Coronary artery (tissue), 2 donors: ENCODE results near the gene CAPZB.

Experiments
- DNase-seq: peaks from one replicate; pipeline ENCODE4 v3.0.0-alpha.2; 2017; ENCODE audit warnings: low spot score
- H3K27ac ChIP-seq, 2 donors: fragments of 200-600 bp; sonication (generic); one replicate each; pipeline ENCODE4 v1.5.1; 2016 to 2019
- H3K4me3 ChIP-seq: fragments of 200-600 bp; sonication (generic); 2 replicates; pipeline ENCODE4 v1.5.1; 2016; ENCODE audit warnings: mild to moderate bottlenecking, moderate library complexity
- TF ChIP-seq, protein P1 (sequence below): fragments of 200-600 bp; sonication (generic); IDR thresholded peaks from one replicate; pipeline ENCODE4 v1.5.1; 2019; ENCODE audit warnings: antibody characterized with exemption

Gene CAPZB

DNA sequence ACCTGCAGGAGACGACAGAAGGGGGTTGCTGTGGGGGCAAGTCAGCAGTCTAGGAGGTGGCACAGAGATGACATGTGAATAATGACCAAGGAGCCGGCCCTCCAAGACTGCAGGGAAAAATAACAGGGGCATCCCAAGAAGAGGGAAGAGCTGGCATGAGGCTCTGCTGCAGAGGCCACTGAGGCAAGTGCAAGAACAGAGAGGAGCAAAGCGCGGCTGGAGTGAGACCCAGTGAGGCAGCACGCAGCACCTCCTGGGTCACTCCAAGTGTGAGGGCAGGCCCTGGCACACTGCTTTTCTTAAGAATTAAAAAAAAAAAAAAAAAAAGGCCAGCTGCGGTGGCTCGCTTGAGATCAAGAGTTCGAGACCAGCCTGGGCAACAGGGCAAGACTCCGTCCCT lies 93.1 kb downstream of the CAPZB start:
- TF ChIP-seq, protein P1, sequence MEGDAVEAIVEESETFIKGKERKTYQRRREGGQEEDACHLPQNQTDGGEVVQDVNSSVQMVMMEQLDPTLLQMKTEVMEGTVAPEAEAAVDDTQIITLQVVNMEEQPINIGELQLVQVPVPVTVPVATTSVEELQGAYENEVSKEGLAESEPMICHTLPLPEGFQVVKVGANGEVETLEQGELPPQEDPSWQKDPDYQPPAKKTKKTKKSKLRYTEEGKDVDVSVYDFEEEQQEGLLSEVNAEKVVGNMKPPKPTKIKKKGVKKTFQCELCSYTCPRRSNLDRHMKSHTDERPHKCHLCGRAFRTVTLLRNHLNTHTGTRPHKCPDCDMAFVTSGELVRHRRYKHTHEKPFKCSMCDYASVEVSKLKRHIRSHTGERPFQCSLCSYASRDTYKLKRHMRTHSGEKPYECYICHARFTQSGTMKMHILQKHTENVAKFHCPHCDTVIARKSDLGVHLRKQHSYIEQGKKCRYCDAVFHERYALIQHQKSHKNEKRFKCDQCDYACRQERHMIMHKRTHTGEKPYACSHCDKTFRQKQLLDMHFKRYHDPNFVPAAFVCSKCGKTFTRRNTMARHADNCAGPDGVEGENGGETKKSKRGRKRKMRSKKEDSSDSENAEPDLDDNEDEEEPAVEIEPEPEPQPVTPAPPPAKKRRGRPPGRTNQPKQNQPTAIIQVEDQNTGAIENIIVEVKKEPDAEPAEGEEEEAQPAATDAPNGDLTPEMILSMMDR: no peak
- DNase-seq: no peak
- Histone ChIP-seq H3K4me3 (no peak overlapping the region), H3K27ac (no peak overlapping the region)

DNA sequence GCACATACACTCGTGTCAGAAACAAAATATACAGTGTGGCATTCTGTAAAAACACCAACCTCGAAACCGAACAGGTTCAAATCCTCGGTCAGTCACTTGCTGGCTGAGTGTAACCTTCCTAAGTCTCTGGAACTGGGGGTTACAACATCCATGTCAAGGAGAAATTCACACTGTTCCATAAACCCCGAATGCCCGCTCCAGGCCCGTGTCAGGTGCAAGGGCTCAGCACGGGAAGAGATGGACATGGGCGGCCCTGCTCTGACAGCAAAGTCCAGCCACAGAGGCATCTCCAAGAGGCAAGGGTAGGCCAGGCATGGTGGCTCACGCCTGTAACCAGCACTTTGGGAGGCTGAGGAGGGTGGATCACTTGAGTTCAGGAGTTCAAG lies 93.8 kb downstream of the CAPZB start:
- DNase-seq: no peak
- H3K4me3 ChIP-seq: peak overlapping the region; percentile 51

DNA sequence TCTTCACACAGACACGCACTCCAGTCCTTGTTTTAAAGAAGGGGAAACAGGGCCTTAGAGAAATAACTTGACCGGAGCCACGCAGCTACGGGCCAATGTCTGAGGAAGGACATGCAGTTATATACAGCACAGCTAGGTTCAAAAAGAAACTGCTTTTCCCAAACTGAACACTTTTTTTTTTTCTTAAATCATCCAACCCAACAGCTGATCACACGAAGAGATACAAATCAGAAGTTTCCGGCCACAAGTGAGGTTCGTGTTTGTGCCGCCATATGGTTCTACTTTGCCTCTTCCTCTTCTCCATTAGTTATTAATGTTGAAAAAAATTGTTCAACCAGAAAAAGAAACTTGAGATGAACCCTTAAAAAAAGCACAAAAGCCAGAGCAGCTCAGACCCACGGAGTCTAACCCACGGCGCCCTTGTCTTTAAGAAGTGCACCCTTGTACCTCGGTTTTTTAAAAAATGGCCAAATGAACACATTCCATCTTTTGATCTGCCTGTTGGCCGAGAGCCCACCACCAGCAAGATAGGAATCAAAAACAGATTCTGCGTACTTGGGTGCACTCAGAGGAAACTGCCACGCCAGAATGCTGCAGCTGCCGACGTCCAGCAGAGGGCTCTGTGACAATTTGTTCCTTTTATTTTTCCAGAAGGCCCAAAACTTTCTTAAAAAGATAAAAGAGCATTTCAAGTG lies 94.3 kb downstream of the CAPZB start:
- TF ChIP-seq, protein P1: peak; percentile 59
- DNase-seq: no peak
- Histone ChIP-seq H3K27ac (peak overlapping the region; percentile 48 to 81), H3K4me3 (peak overlapping the region; percentile 51)

More for the DNA sequence above, 93.8 kb downstream of the CAPZB start:
- TF ChIP-seq, protein P1: no peak
- peak overlapping the region; percentile 48 to 81 for H3K27ac ChIP-seq

DNA sequence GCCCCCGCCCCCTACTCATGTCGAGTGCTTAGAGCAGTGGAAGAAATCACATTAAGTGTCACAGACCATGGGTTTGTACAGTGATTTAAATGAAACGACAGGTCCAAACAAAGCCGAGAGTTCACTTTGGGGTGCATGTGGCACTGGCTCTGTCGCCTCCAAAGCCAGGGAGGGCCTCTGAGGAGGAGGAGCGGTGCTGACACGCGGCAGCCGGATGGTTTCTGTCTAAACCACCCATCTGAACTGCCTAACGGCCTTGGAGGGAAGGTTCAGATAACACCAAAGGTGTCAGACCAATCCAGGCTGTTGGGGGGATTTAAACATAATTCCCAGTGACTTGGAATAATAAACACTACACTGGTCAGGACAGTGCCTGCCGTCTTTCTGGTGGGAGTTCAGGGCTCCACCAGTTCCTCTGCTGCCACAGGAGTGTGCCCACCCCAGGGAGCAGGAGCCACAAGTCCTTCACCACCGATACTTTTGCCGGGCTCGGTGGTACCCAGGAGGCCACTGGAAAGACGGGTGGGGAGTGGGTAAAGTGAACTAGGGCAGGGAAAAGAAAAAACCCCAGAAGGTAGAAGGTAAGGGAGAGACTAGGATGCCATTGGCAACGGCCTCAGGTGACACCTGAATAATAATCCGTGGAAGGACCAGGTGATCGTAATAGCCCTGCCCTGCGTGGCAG lies 95.0 kb downstream of the CAPZB start:
- H3K4me3 ChIP-seq: peak overlapping the region; percentile 51
- no peak for DNase-seq
- H3K27ac ChIP-seq: peak overlapping the region; percentile 48 to 81
- TF ChIP-seq, protein P1: no peak

DNA sequence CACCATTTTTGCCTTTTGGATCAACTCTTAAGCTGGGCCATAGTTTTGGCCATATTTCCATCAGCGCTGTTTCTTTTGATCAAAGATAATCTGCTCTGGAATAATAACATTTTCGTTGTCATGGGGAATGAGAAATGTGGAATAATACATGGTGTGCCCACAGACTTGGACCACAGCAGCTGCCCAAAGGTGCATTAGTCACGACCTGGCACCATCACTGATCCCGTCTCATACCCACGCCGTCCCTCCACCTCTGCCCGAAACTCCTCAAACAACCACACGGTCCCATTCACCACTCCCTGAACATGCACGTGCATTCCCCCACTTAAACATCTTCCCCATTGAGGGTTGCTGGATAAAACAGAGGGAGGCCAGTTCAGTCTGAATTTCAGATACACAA lies 96.4 kb downstream of the CAPZB start:
- DNase-seq: no peak
- TF ChIP-seq, protein P1: no peak
- H3K4me3 ChIP-seq: no peak overlapping the region
- no peak overlapping the region for H3K27ac ChIP-seq

DNA sequence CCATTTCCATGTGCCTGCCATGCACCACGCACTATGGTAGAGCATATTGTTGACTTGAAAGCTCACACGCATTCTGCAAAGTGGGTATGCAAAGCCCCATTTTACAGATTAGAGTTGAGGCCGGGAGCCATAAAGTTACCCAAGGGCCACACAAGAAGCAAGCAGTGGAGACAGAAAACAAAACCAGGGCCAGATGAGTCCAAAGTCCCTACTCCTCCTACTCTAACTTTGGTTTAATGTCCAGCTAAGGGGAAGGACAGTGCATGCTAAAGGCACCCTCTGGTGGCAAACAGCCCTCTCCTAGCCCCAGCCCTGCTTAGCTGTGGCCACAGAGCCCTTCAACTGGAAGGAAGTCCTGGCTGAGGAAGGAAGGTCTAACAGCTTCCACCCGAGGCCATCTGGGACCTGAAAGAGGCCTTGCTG lies 98.3 kb downstream of the CAPZB start:
- TF ChIP-seq, protein P1: no peak
- H3K4me3 ChIP-seq: no peak overlapping the region
- DNase-seq: no peak
- peak overlapping the region in 1 of 2 donors; percentile 83 for H3K27ac ChIP-seq
